PC-3 (cell line): Measurements from ENCODE around the gene HAO1. TPM values are rescaled to one million over a fixed set of nuclear protein-coding genes. Genes with fewer than 3 reads are reported as not detected.

ENCODE experiments used
- ATAC-seq: fragments of 200-7000 bp; cut with Tn5 transposase; 2 replicates; pipeline ENCODE4 v1.9.1; 2020; ENCODE audit warnings: mild to moderate bottlenecking, moderate library complexity
- BruUV-seq: library from RNA; stranded (reverse); fragments of 400-500 nt; replicated peaks from 2 replicates; lab custom pipeline; 2021; lab: Mats Ljungman, UMichigan
- CTCF ChIA-PET: fragments of 300-600 bp; sonication (Branson Sonifier 250); formaldehyde crosslinking; loops from one replicate; lab custom pipeline; 2022; ENCODE audit warnings: antibody characterized with exemption; lab: Charles Lee
- POLR2A ChIA-PET: fragments of 300-600 bp; sonication (Branson Sonifier 250); formaldehyde crosslinking; loops from one replicate; lab custom pipeline; 2022; ENCODE audit warnings: antibody characterized with exemption; ENCODE audit not compliant: unreplicated experiment; lab: Charles Lee
- DNase-seq: peaks from one replicate; pipeline ENCODE4 v3.0.0-alpha.2; 2015
- H2AFZ ChIP-seq: fragments of 300-600 bp; sonication (generic); 2 replicates; pipeline ENCODE4 v1.6.0; 2016; ENCODE audit warnings: antibody characterized with exemption, low read length
- H3F3A ChIP-seq: fragments of 300-600 bp; sonication (generic); one replicate; pipeline ENCODE4 v1.6.0; 2017; ENCODE audit warnings: antibody characterized with exemption, low read length, control low read depth, mild to moderate bottlenecking; ENCODE audit not compliant: unreplicated experiment
- H3K27ac ChIP-seq: fragments of 300-600 bp; sonication (generic); 2 replicates; pipeline ENCODE4 v1.5.1; 2016; ENCODE audit warnings: mild to moderate bottlenecking, low read length
- H3K27me3 ChIP-seq: fragments of 300-600 bp; sonication (generic); 2 replicates; pipeline ENCODE4 v1.6.1; 2016; ENCODE audit warnings: low read length, mixed read lengths
- H3K36me3 ChIP-seq: fragments of 300-600 bp; sonication (generic); 2 replicates; pipeline ENCODE4 v1.6.1; 2016; ENCODE audit warnings: low read depth, mixed run types, low read length, mixed read lengths
- H3K4me1 ChIP-seq: fragments of 300-600 bp; sonication (generic); 2 replicates; pipeline ENCODE4 v1.5.1; 2016; ENCODE audit warnings: low read length; ENCODE audit not compliant: insufficient read depth
- H3K4me2 ChIP-seq: fragments of 300-600 bp; sonication (generic); 2 replicates; pipeline ENCODE4 v1.6.0; 2016; ENCODE audit warnings: low read length
- H3K4me3 ChIP-seq: fragments of 300-600 bp; sonication (generic); 2 replicates; pipeline ENCODE4 v1.5.1; 2016; ENCODE audit warnings: mild to moderate bottlenecking, low read length, mixed read lengths
- H3K79me2 ChIP-seq: fragments of 300-600 bp; sonication (generic); 2 replicates; pipeline ENCODE4 v1.6.1; 2017; ENCODE audit warnings: low read length, mixed read lengths
- H3K9ac ChIP-seq: fragments of 300-600 bp; sonication (generic); 2 replicates; pipeline ENCODE4 v1.6.0; 2016; ENCODE audit warnings: mild to moderate bottlenecking, low read length
- H3K9me2 ChIP-seq: fragments of 300-600 bp; sonication (generic); replicated peaks from 2 replicates; pipeline ENCODE4 v1.6.1; 2016; ENCODE audit warnings: mixed run types, low read length, mixed read lengths
- H3K9me3 ChIP-seq: fragments of 300-600 bp; sonication (generic); 2 replicates; pipeline ENCODE4 v1.6.1; 2016; ENCODE audit warnings: low read length, mixed read lengths
- H4K20me1 ChIP-seq: fragments of 300-600 bp; sonication (generic); 2 replicates; pipeline ENCODE4 v1.6.1; 2016; ENCODE audit warnings: low read length, mixed read lengths
- CTCF ChIP-seq: fragments of 300-600 bp; sonication (generic); conservative IDR thresholded peaks from 2 replicates; pipeline ENCODE4 v1.5.1; 2017; ENCODE audit warnings: antibody characterized with exemption, low read depth, mild to moderate bottlenecking, low read length
- EZH2 ChIP-seq: fragments of 300-600 bp; sonication (generic); IDR thresholded peaks from one replicate; pipeline ENCODE4 v1.6.1; 2017; ENCODE audit warnings: antibody characterized with exemption, mild to moderate bottlenecking, low read length; ENCODE audit not compliant: unreplicated experiment
- EZH2phosphoT487 ChIP-seq: fragments of 300-600 bp; sonication (generic); IDR thresholded peaks from 2 replicates; pipeline ENCODE4 v1.6.1; 2018; ENCODE audit warnings: mild to moderate bottlenecking, antibody characterized with exemption, low read length, borderline replicate concordance
- intact Hi-C: fragments of 100-400 bp; cut with micrococcal nuclease; formaldehyde crosslinking; loops from 2 replicates; pipeline ENCODE4 v1.9.0; 2023
- total RNA-seq: library from RNA; depleted of rRNA; stranded (reverse); fragments of >200 nt; gene quantifications from 2 replicates; pipeline ENCODE4 v1.2.3, GENCODE V29; 2014

Gene HAO1
- total RNA-seq, 1 experiment from 2014 or later, result 0.33 TPM

DNA sequence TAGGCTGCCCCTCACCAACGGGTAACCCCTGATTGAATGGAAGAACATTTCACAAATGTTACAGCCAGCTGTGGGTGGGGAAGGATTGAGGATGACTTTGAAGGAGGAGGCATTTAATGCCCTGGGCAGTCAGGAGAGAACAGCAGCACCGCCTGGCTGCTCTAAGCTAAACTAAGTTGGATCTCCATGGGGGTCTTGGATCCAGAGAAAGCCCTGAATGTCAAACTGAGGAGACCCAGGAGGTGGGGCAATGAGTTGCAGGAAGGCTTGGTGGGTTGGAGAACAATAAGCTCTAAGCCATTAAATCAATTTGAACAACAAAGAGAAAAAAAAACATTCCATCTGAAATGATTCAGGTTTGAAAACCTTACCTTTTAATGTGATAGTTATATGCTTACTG lies 43.9 kb upstream of the HAO1 start:
- Histone ChIP-seq H3K4me1 (peaks cover 12% of the 10 kb centered on the region), H3K4me3 (no peak overlapping the region), H3K36me3 (no peaks in the 10 kb centered on the region), H3K27me3 (no peaks in the 10 kb centered on the region), H2AFZ (no peak overlapping the region), H3K79me2 (no peaks in the 10 kb centered on the region), H3K4me2 (no peak overlapping the region), H4K20me1 (no peaks in the 10 kb centered on the region), H3K9me3 (no peaks in the 10 kb centered on the region), H3K9ac (no peak overlapping the region), H3K27ac (no peak overlapping the region), H3F3A (peaks cover 9% of the 10 kb centered on the region), H3K9me2 (no peaks in the 10 kb centered on the region)
- POLR2A ChIA-PET, result no interaction called here
- DNase-seq (no peak), ATAC-seq (no peak)
- CTCF ChIA-PET, result no interaction called here
- BruUV-seq, result no TSS peak
- TF ChIP-seq EZH2phosphoT487 (no peak), CTCF (no peak), EZH2 (no peak)
- intact Hi-C loops, result no loop called here

DNA sequence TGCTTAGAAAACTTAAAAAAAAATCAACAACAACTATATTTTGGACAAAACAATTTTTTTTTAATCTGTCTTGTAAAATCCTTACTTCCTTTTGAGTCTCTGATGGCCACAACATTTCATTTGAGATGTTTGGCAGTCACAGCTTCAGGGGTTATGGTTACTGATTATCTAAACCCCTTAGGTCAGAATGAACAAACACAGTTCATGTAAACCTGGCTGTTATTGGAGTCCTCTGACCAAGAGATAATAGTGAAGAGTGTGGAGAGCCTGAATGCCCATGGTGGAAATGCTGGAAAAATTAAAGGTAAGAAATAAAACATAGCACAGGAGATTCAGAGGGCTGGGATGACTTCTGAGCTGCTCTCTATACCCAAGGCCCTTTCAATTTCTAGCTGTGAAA lies 41.1 kb upstream of the HAO1 start:
- DNase-seq (no peak), ATAC-seq (no peak)
- Histone ChIP-seq H3K4me1 (peaks cover 7% of the 10 kb centered on the region), H4K20me1 (no peaks in the 10 kb centered on the region), H3K27ac (no peak overlapping the region), H3K9ac (no peak overlapping the region), H3K4me2 (no peak overlapping the region), H3F3A (no peaks in the 10 kb centered on the region), H3K27me3 (no peaks in the 10 kb centered on the region), H3K9me2 (no peaks in the 10 kb centered on the region), H3K4me3 (no peak overlapping the region), H3K36me3 (no peaks in the 10 kb centered on the region), H3K79me2 (no peaks in the 10 kb centered on the region), H3K9me3 (no peaks in the 10 kb centered on the region), H2AFZ (no peak overlapping the region)
- BruUV-seq, result no TSS peak
- CTCF ChIA-PET, result no interaction called here
- intact Hi-C loops, result loop anchor here (2.0 kb wide), 1 partner anchor 37 kb away; the partner anchor contains the start of gene TMX4
- POLR2A ChIA-PET, result no interaction called here
- TF ChIP-seq CTCF (no peak), EZH2phosphoT487 (no peak), EZH2 (no peak)

GRCh38 chr20:7980332-7981046 lies 40.2 kb upstream of the HAO1 start:
- H4K20me1 ChIP-seq, result no peaks in the 10 kb centered on the region
- H3K36me3 ChIP-seq, result no peaks in the 10 kb centered on the region
- H3K4me1 ChIP-seq, result peaks cover 7% of the 10 kb centered on the region
- no peak overlapping the region for H3K4me2 ChIP-seq
- H3F3A ChIP-seq, result no peaks in the 10 kb centered on the region
- no peaks in the 10 kb centered on the region for H3K9me3 ChIP-seq
- DNase-seq, result peak; percentile 62
- no peaks in the 10 kb centered on the region for H3K9me2 ChIP-seq
- ATAC-seq, result peak; percentile 82
- peak overlapping the region; percentile 39; the same call in 1 of the 2 replicates for H2AFZ ChIP-seq
- H3K27me3 ChIP-seq, result no peaks in the 10 kb centered on the region
- H3K9ac ChIP-seq, result no peak overlapping the region
- H3K27ac ChIP-seq, result no peak overlapping the region
- peak; percentile 83 for TF ChIP-seq CTCF
- TF ChIP-seq EZH2phosphoT487, result no peak
- no peak for TF ChIP-seq EZH2
- BruUV-seq, result no TSS peak
- ChIA-PET POLR2A (interaction anchor here (0.6 kb wide), 1 partner anchor 9 kb away, joined by 4 read pairs; no protein-coding TSS in a partner anchor), CTCF (interaction anchor here (0.6 to 1.0 kb wide), 7 partner anchors 9 to 742 kb away, joined by 3 to 8 read pairs (median 4); partner anchors contain the start of gene PLCB1)
- H3K79me2 ChIP-seq, result no peaks in the 10 kb centered on the region
- no peak overlapping the region for H3K4me3 ChIP-seq
- intact Hi-C loops, result loop anchor here (1.0 to 2.0 kb wide), 2 partner anchors 38 to 742 kb away; partner anchors contain the start of gene TMX4
